GM20000 (cell line): ENCODE data around the gene BEND7.
A peak's percentile ranks its signal among the peaks of the same experiment; 100 is the strongest.

Source experiments
- DNase-seq: peaks from one replicate; pipeline ENCODE4 v3.0.0; 2012; ENCODE audit warnings: low spot score
- CTCF ChIP-seq: IDR thresholded peaks from 2 replicates; pipeline ENCODE4 v1.5.1; 2012; ENCODE audit warnings: mild to moderate bottlenecking, control low read depth; ENCODE audit errors: extremely low read depth, missing control alignments

The BEND7 gene

GRCh38 chr10:13528875-13529713 lies at the start of gene BEND7:
TSS of gene BEND7 (minus strand) at chr10:13529014. CDS start at chr10:13528533, 481 bp downstream.
- peak; percentile 84 for DNase-seq
- TF ChIP-seq CTCF, result no peak

GRCh38 chr10:13573960-13574359 lies 45.1 kb upstream of the BEND7 start:
- no peak for DNase-seq
- TF ChIP-seq CTCF, result no peak

- DNase-seq, result no peak
- no peak for TF ChIP-seq CTCF
Observed at GRCh38 chr10:13571541-13571940, 42.7 kb upstream of the BEND7 start.

GRCh38 chr10:13567030-13567429 lies 38.2 kb upstream of the BEND7 start:
- DNase-seq, result no peak
- TF ChIP-seq CTCF, result no peak

GRCh38 chr10:13564576-13564975 lies 35.8 kb upstream of the BEND7 start:
- no peak for DNase-seq
- no peak for TF ChIP-seq CTCF

- DNase-seq, result no peak
- TF ChIP-seq CTCF, result no peak
Observed at GRCh38 chr10:13563481-13564445, 34.9 kb upstream of the BEND7 start.

- DNase-seq, result no peak
- no peak for TF ChIP-seq CTCF
Observed at GRCh38 chr10:13560597-13560996, 31.8 kb upstream of the BEND7 start.
